Gastrocnemius medialis (tissue), 4 donors: ENCODE results near the gene C10orf90. TPM values are rescaled to one million over a fixed set of nuclear protein-coding genes. Genes with fewer than 3 reads are reported as not detected.

ENCODE experiments used
- ATAC-seq, 2 donors: fragments of 150-250 bp; one replicate each; pipeline ENCODE4 v1.9.1; 2016
- DNase-seq, 2 donors: peaks; one replicate each; pipeline ENCODE4 v3.0.0-alpha.2; 2019
- H3K27ac ChIP-seq, 4 donors: fragments of 200-600 bp; sonication (generic); 1 replicate in 1 of 4; 2 replicates in 3 of 4; pipeline ENCODE4 v1.5.1; 2016 to 2018; ENCODE audit warnings: mild to moderate bottlenecking in 2 of 4, moderate library complexity in 1 of 4
- H3K27me3 ChIP-seq, 3 donors: fragments of 200-600 bp; sonication (generic) in 2 of 3; 1 replicate in 1 of 3; 2 replicates in 2 of 3; pipeline versions ENCODE4 v1.5.1 to v1.6.0; 2016 to 2019; ENCODE audit warnings: mild to moderate bottlenecking in 1 of 3, moderate library complexity in 1 of 3
- H3K36me3 ChIP-seq, 2 donors: fragments of 200-600 bp; sonication (generic) in 1 of 2; one replicate each; pipeline ENCODE4 v1.5.1; 2017 to 2018
- H3K4me1 ChIP-seq, 2 donors: fragments of 200-600 bp; sonication (generic) in 1 of 2; one replicate each; pipeline ENCODE4 v1.5.1; 2016 to 2017; ENCODE audit warnings: mild to moderate bottlenecking in 2 of 2
- H3K4me3 ChIP-seq, 4 donors: fragments of 200-600 bp; sonication (generic) in 3 of 4; 1 replicate in 1 of 4; 2 replicates in 3 of 4; pipeline ENCODE4 v1.5.1; 2016 to 2019; ENCODE audit warnings: mild to moderate bottlenecking in 2 of 4
- H3K9me3 ChIP-seq, 3 donors: fragments of 200-600 bp; sonication (generic) in 2 of 3; 1 replicate in 1 of 3; 2 replicates in 2 of 3; pipeline ENCODE4 v1.5.1; 2016 to 2019
- CTCF ChIP-seq, 5 experiments: fragments of 450-650 bp in 3 of 5; fragments of 200-600 bp in 2 of 5; sonication (generic) in 2 of 5; IDR thresholded peaks in 4 of 5; conservative IDR thresholded peaks in 1 of 5; 1 replicate in 4 of 5; 2 replicates in 1 of 5; pipeline ENCODE4 v1.5.1; 2016 to 2019; ENCODE audit warnings: antibody characterized with exemption in 5 of 5, mild to moderate bottlenecking in 3 of 5, moderate library complexity in 3 of 5
- POLR2A ChIP-seq, 2 donors: fragments of 450-650 bp; IDR thresholded peaks; one replicate each; pipeline ENCODE4 v1.6.1; 2017; ENCODE audit warnings: antibody characterized with exemption in 2 of 2, mild to moderate bottlenecking in 2 of 2, moderate library complexity in 2 of 2
- in situ Hi-C, 4 donors: fragments of 200-750 bp; cut with MboI; loops; one replicate each; pipeline versions ENCODE4 v1.15.0 to v1.8.0; 2017; ENCODE audit warnings: low sequenced_read_pairs in 4 of 4
- intact Hi-C: fragments of 100-400 bp; cut with DNase I; formaldehyde crosslinking; loops from one replicate; pipeline ENCODE4 v1.15.1; 2023; ENCODE audit warnings: low total_unique reads
- total RNA-seq, 4 donors: library from RNA; depleted of rRNA; stranded (reverse); fragments of >200 nt; gene quantifications; one replicate each; pipeline versions ENCODE4 v1.1.0 to v1.2.3, GENCODE V29; 2016

C10orf90 gene
- total RNA-seq, 4 donors from 2014 or later, result not detected

DNA sequence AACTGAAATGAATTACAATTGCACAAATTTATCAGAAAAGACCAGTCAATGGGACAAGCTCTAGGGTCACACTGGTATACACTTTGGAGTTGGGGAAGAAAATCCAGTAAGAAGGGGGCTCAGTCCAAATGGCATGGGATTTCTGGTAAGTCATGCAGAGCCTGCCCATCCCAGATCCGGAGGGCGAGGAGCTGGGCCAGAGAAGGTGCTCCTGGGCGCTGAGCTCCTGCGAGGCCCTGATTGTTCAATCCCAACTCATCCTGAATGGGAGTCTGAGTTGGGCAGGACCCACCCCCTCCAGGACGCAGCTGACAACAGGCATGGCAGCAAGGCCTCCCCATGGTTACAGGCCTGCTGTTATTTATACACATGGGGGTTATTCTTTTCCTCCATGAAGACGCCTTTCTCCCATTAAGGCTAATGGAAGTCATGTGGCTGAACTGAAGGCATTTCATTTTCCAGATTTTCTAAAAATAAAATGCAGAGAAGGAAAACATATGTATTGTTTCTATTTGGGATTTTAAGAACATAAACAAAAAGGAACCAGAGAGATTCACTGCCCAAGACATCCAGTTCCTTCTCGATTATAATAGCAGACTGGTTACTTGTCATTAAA, 191.1 kb downstream of the C10orf90 start:
- intact Hi-C loops (no loop called here), in situ Hi-C loops (no loop called here)
- H3K27ac ChIP-seq, result no peak overlapping the region

GRCh38 chr10:126478546-126478945, 191.9 kb downstream of the C10orf90 start:
- DNase-seq (no peak), ATAC-seq (no peak)

More for the DNA sequence above, 191.1 kb downstream of the C10orf90 start:
- H3K4me3 ChIP-seq, result no peak overlapping the region
- H3K4me1 ChIP-seq, result no peaks in the 10 kb centered on the region
- H3K9me3 ChIP-seq, result no peaks in the 10 kb centered on the region
- H3K36me3 ChIP-seq, result no peaks in the 10 kb centered on the region
- no peaks in the 10 kb centered on the region for H3K27me3 ChIP-seq
- TF ChIP-seq POLR2A (IDR thresholded peaks at IDR 0.05), result no peak
- no peak for TF ChIP-seq CTCF (IDR thresholded peaks at IDR 0.05 in 4 of 5, conservative IDR thresholded peaks at IDR 0.05 in 1 of 5)
- DNase-seq (no peak), ATAC-seq (no peak)

GRCh38 chr10:126476246-126476645, 194.2 kb downstream of the C10orf90 start:
- no peak overlapping the region for H3K27ac ChIP-seq
- intact Hi-C loops, result no loop called here
- DNase-seq, result no peak

More at GRCh38 chr10:126478546-126478945, 191.9 kb downstream of the C10orf90 start:
- H3K27ac ChIP-seq, result no peak overlapping the region
- no peaks in the 10 kb centered on the region for H3K27me3 ChIP-seq
- no peaks in the 10 kb centered on the region for H3K4me1 ChIP-seq
- no peaks in the 10 kb centered on the region for H3K9me3 ChIP-seq
- H3K4me3 ChIP-seq, result no peak overlapping the region
- no peaks in the 10 kb centered on the region for H3K36me3 ChIP-seq
- in situ Hi-C loops (no loop called here), intact Hi-C loops (no loop called here)
- TF ChIP-seq CTCF (IDR thresholded peaks at IDR 0.05 in 4 of 5, conservative IDR thresholded peaks at IDR 0.05 in 1 of 5) (no peak), POLR2A (IDR thresholded peaks at IDR 0.05) (no peak)

GRCh38 chr10:126475074-126475691, 195.3 kb downstream of the C10orf90 start:
- Histone ChIP-seq H3K27me3 (no peaks in the 10 kb centered on the region), H3K9me3 (no peaks in the 10 kb centered on the region), H3K36me3 (no peaks in the 10 kb centered on the region), H3K4me3 (no peak overlapping the region), H3K4me1 (no peaks in the 10 kb centered on the region), H3K27ac (no peak overlapping the region)
- ATAC-seq, result no peak
- intact Hi-C loops, result no loop called here
- no peak for TF ChIP-seq CTCF (IDR thresholded peaks at IDR 0.05 in 4 of 5, conservative IDR thresholded peaks at IDR 0.05 in 1 of 5)
- TF ChIP-seq POLR2A (IDR thresholded peaks at IDR 0.05), result no peak
- in situ Hi-C loops, result no loop called here
- no peak for DNase-seq

More at GRCh38 chr10:126476246-126476645, 194.2 kb downstream of the C10orf90 start:
- no peaks in the 10 kb centered on the region for H3K27me3 ChIP-seq
- no peaks in the 10 kb centered on the region for H3K4me1 ChIP-seq
- no peak overlapping the region for H3K4me3 ChIP-seq
- in situ Hi-C loops, result no loop called here
- TF ChIP-seq CTCF (IDR thresholded peaks at IDR 0.05 in 4 of 5, conservative IDR thresholded peaks at IDR 0.05 in 1 of 5), result no peak
- TF ChIP-seq POLR2A (IDR thresholded peaks at IDR 0.05), result no peak
- H3K36me3 ChIP-seq, result no peaks in the 10 kb centered on the region
- ATAC-seq, result peak; percentile 36
- no peaks in the 10 kb centered on the region for H3K9me3 ChIP-seq
